IPS DF 4.7 (cell line): ENCODE data around the gene HS3ST4.

ENCODE experiments used
- DNase-seq: peaks from one replicate; pipeline ENCODE4 v3.0.0-alpha.2; 2013; ENCODE audit warnings: low spot score; ENCODE audit errors: extremely low read depth

HS3ST4 gene

GRCh38 chr16:25691519-25692091 lies at the start of gene HS3ST4:
Gene HS3ST4, plus strand, starts transcription at chr16:25691959.
- DNase-seq, result no peak

GRCh38 chr16:25643633-25644032 lies 48.1 kb upstream of the HS3ST4 start:
- DNase-seq, result no peak

DNA sequence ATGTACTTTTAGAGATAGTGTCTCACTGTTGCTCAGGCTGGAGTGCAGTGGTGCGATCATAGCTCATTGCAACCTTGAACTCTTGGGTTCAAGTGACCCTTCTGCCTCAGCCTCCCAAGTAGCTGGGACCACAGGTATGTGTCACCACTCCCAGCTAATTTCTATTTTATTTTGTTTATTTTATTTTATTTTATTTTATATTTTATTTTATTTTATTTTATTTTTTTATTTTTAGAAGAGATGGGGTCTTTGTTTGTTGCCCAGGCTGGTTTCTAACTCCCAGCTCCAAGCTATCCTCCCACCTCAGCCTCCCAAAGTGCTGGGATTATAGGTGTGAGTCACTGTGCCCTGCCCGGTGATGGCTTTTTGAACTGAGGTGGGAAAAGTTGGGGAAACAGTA lies 35.1 kb upstream of the HS3ST4 start:
- no peak for DNase-seq

GRCh38 chr16:25676820-25677219 lies 14.9 kb upstream of the HS3ST4 start:
- DNase-seq, result no peak

DNA sequence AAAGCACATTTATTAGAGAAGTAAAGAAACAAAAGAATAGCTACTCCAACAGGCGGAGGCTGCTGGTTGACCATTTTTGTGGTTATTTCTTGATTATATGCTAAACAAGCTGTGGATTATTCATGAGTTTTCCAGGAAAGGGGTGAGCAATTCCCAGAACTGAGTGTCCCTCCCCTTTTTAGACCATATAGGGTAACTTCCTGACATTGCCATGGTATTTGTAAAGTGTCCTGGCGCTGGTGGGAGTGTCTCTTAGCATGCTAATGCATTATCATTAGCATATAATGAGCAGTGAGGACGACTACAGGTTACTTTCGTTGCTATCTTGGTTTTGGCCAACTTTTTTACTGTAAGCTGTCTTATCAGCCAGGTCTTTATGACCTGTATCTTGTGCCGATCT lies 12.2 kb upstream of the HS3ST4 start:
- DNase-seq, result no peak

DNA sequence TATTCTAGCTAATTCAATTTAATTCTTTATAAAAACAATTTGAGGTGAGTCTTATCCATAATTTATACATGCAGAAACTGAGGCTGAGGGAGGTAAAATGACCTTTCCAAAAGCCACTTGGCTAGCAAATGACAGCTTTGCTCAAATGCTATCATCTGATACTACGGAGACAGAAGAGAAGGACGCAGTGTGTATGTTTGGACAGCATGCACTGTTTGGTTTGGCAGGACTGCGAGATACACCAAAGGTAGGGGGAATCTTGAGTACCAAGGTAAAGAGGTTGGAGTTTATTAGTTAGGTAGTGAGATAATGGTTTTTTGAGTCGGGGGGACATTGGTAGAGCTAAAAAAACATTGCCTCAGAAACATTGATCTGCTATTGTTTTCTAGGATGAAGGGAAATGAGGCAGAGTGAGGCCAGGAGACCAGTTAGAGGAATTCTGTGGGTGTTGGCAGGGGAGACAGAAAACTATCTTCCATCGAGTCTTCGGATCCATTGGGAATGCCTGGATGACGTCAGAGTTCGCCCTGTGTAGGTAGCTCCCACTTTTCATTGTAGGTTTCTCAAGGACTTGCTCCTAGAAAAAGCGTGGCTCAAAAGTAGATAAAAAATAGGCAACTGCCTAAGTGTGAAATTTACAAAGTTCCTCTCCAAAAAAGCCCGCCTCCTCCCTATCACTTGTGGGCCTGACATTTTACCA lies 2.5 kb upstream of the HS3ST4 start:
- no peak for DNase-seq

DNA sequence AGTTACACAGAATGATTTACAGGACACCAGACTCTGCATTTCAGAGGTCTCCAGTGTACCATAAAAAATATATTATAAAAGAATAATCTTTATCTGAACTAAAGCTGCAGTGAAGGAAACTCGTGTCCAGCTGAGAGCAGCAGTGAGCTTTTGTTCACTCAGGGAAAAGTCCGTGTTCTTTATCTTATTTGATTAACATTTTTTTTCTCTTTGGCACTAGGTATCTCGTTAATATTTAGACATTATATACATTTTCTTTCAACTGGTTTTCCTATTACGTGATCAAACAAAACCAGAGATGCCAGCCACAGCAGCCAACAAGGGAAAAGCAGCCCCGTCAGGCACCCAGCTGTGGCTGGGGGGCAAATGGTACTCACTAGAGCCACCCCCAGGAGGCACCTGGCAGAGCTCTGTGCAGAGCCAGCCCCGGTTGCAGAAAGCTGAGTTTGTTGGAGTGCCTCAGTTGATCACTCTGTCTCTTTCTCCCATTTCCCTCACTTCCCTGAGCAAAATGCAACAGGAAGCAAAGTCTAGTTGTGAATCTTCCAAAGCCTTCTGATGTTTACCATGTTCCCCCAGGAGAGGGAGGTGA lies 1.1 kb upstream of the HS3ST4 start:
- DNase-seq, result no peak

- no peak for DNase-seq
These were observed 587 bp downstream of the HS3ST4 start for GRCh38 chr16:25692351-25692741.

DNA sequence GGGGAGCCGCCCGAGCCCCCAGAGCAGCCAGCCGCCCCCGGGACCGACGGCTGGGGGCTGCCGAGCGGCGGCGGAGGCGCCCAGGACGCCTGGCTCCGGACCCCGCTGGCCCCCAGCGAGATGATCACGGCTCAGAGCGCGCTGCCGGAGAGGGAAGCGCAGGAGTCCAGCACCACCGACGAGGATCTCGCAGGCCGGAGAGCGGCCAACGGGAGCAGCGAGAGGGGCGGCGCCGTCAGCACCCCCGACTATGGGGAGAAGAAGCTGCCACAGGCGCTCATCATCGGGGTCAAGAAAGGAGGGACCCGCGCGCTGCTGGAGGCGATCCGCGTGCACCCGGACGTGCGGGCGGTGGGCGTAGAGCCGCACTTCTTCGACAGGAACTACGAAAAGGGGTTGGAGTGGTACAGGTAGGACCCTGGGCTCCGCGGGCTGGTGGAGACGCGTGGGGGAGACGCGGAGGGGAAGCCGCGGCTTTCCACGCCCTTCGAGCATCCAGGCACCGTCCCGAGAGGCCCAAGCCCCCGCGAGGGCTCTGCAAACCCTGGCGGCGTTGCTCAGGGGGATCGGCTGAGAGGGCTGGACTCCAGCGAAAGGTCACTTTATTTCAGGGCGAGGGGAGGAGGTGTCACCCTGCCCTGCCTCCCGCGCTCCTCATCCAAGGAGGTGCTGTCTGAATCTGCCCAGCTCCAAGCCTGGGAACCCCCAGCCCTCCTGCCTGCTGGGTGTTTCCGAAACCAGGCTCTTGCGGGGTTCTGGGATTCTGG lies 1.2 kb downstream of the HS3ST4 start:
- no peak for DNase-seq

- DNase-seq, result no peak
These were observed 1.9 kb downstream of the HS3ST4 start for GRCh38 chr16:25693631-25694030.

DNA sequence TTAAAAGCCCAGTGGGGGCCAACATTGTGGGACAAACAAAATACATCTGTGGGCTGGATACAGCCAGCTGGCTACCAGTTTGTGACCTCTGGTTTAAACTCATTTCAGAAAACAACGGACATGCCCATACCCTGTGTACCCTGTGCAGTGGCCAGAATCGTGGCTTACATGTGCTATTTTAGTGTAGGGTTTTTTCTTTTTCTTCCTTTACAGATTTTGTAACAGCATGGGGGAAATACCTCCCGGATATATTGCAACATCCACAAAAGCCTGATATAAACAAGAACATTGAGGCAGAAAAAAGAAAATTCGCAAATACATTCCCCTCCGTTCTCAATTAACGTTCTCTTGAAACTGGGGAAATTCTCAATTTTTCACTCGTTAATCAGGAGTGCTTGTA lies 7.3 kb downstream of the HS3ST4 start:
- no peak for DNase-seq

- no peak for DNase-seq
These were observed 8.8 kb downstream of the HS3ST4 start for GRCh38 chr16:25700547-25700946.

DNA sequence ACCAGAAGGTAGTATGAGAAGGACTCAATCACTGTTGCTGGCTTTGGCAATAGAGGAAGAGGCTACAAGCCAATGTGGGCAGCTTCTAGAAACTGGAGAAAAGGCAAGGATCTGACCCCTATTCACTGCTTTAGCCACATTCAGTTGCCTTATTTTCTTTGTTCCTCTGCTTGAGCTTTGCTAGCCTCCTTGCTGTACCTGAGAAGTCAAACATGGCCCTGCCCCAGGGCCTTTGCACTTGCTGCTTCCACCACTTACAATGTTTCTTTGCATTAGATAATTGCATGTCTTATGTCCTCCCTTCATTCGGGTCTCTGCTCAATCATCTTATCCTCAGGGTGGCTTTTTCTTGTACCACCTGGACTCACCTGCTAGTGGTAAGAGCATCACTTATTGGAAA lies 15.8 kb downstream of the HS3ST4 start:
- no peak for DNase-seq

- no peak for DNase-seq
These were observed 16.3 kb downstream of the HS3ST4 start for GRCh38 chr16:25707982-25708583.

DNA sequence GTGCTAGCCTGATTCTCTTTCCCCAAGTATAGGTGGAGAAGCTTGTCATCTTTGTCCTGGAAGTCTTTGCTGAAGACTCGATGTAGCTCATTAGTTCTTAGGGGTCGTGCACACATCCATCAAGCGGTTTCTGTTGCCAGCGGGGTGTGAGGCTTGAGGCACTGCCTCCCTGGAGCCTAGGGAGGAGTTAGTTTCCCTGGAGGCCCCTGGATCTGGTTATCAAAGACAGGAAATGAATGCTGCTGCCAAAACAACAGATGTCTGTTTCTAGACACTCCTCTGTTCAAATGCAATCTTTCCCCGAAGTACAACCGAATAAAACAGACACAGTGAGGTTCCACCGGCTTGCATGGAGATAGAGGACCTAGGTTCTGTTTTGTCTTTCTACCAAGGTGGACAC lies 17.5 kb downstream of the HS3ST4 start:
- no peak for DNase-seq

- DNase-seq, result no peak
These were observed 22.2 kb downstream of the HS3ST4 start for GRCh38 chr16:25713785-25714570.

DNA sequence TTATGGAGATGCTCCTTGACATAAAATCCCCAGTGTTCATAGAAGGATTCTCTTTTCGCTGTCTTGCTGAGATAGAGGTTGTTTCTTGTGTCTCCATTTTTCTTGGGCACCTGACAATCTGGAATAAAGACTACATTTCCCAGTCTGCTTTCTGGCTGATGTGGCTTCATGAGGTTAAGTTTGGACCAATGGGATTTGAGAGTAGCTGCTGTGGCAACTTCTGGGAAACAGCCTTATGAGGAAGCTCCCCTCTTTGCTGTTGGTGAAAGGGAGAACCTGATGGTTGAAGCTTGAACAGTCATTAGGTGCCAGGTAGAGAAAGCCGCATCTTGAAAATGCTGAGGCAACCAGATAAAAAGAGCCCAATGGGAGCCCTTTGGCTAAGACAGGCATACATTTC lies 24.4 kb downstream of the HS3ST4 start:
- no peak for DNase-seq

DNA sequence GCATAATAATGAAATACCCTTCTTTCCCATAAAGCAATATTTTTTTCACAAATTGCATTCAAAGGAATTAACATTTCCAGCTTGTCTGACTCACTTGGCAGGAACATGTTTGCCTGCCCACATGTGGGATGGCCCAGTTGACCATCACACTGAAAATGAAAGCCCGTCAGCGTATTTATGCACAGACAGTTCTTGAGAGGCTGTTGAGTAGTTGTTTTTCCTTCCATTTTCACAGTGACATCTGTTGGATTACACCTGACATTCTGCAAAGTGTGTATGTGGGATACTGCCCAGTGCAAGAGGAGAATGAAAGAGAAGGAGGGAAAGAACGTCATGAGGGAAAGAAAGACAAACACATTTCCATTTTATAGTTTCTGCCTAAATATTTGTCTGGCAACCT lies 29.7 kb downstream of the HS3ST4 start:
- DNase-seq, result no peak

DNA sequence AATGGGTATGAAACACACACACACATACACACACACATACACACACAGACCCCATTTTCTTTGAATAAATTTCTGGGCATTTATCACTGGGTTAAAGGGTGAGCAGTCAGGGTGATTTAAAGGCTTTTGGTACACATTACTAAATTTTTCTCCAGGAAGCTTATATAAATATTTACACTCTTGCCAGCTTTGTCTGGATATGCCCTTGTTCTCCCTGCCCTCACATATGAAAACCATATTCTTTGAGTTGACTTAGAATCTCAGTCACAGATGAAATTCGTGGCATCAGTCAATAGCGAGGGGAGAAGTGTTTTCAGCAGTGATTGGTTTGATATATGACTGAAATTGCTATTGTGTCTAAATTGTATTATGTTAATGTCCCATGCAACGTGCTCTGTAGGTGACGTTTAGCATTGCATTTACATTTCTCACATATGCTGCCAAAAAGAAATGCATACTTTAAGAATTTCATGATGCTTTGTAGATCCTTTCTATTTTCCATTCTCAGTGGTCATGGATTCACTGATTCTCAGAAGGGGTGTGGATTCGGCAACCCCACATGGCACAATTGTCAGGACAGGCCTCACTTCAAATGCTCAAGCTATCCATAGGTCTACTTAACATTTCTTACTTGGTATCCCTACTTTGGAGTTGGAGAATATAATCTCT lies 34.8 kb downstream of the HS3ST4 start:
- DNase-seq, result no peak

- DNase-seq, result no peak
These were observed 37.6 kb downstream of the HS3ST4 start for GRCh38 chr16:25729188-25729915.
